Naive thymus-derived CD8-positive, alpha-beta T cell (primary cell): ENCODE results near the gene COBL. TPM values are rescaled to one million over a fixed set of nuclear protein-coding genes. Genes with fewer than 3 reads are reported as not detected.

Experiments used
- ATAC-seq, 2 donors: fragments of 150-1000 bp; cut with Tn5 transposase in 1 of 2; sonication (Bioruptor Pico), chemical (Tn5 transposase) in 1 of 2; 1 replicate in 1 of 2; 2 replicates in 1 of 2; pipeline ENCODE4 v1.10.0; 2021; ENCODE audit warnings: mild to moderate bottlenecking in 2 of 2, moderate library complexity in 2 of 2
- POLR2A ChIA-PET: fragments of 350-600 bp; sonication (Branson Sonifier 250); formaldehyde crosslinking; loops from one replicate; lab custom pipeline; 2021; ENCODE audit warnings: antibody characterized with exemption; lab: Charles Lee
- DNase-seq, 10 donors: peaks; one replicate each; pipeline versions ENCODE4 v3.0.0 to v3.0.0-alpha.2; 2020 to 2022
- H3K27ac Mint-ChIP-seq, 10 donors: one replicate each; pipeline ENCODE4 v1.8.0; 2020 to 2022; ENCODE audit warnings: mild to moderate bottlenecking in 10 of 10, mixed read lengths in 10 of 10, moderate library complexity in 4 of 10, inconsistent platforms in 1 of 10
- H3K27me3 Mint-ChIP-seq, 5 donors: one replicate each; pipeline ENCODE4 v1.8.0; 2021 to 2022; ENCODE audit warnings: mixed read lengths in 5 of 5
- H3K36me3 Mint-ChIP-seq, 3 donors: one replicate each; pipeline ENCODE4 v1.8.0; 2020 to 2022; ENCODE audit warnings: mixed read lengths in 3 of 3, mild to moderate bottlenecking in 2 of 3, inconsistent platforms in 1 of 3
- H3K4me1 Mint-ChIP-seq, 4 donors: one replicate each; pipeline ENCODE4 v1.8.0; 2021 to 2022; ENCODE audit warnings: mixed read lengths in 4 of 4
- H3K4me3 Mint-ChIP-seq, 10 donors: one replicate each; pipeline ENCODE4 v1.8.0; 2020 to 2022; ENCODE audit warnings: mild to moderate bottlenecking in 10 of 10, mixed read lengths in 10 of 10, moderate library complexity in 6 of 10, inconsistent platforms in 1 of 10
- H3K9me3 Mint-ChIP-seq, 9 donors: one replicate each; pipeline ENCODE4 v1.8.0; 2020 to 2022; ENCODE audit warnings: mixed read lengths in 9 of 9, mild to moderate bottlenecking in 3 of 9, inconsistent platforms in 1 of 9, moderate library complexity in 1 of 9
- polyA plus RNA-seq, 3 donors: library from polyadenylated mRNA; unstranded; fragments of 300-500 nt; fragmentation: Illumina TruSeq; gene quantifications; one replicate each; pipeline ENCODE4 v1.2.3, GENCODE V29; 2021
- total RNA-seq, 8 experiments: library from RNA in 2 of 8; stranded (reverse) in 2 of 8; gene quantifications; one replicate each; pipeline ENCODE4 v1.2.3 and lab custom pipeline; 2021 to 2026

COBL gene
- total and polyA plus RNA-seq, 5 experiments from 2014 or later = not detected

- POLR2A ChIA-PET = no interaction called here
- ATAC-seq (no peak), DNase-seq (no peak)
- Mint-ChIP-seq H3K27ac (no peak overlapping the region), H3K4me3 (no peak overlapping the region), H3K9me3 (no peaks in the 10 kb centered on the region), H3K36me3 (no peaks in the 10 kb centered on the region), H3K4me1 (peaks cover 0 to 2% (median 0%) of the 10 kb centered on the region in 4 donors), H3K27me3 (peaks cover 0 to 10% (median 3%) of the 10 kb centered on the region in 5 donors)
These were observed 70.1 kb downstream of the COBL start for GRCh38 chr7:51246258-51247245.

GRCh38 chr7:51244885-51245284, 71.7 kb downstream of the COBL start:
- POLR2A ChIA-PET = no interaction called here
- H3K9me3 Mint-ChIP-seq = no peaks in the 10 kb centered on the region

GRCh38 chr7:51244053-51244452, 72.6 kb downstream of the COBL start:
- POLR2A ChIA-PET = no interaction called here
- ATAC-seq = no peak

More at GRCh38 chr7:51244885-51245284, 71.7 kb downstream of the COBL start:
- Mint-ChIP-seq H3K4me3 (no peak overlapping the region), H3K27me3 (peaks cover 0 to 10% (median 3%) of the 10 kb centered on the region in 5 donors), H3K4me1 (peaks cover 0 to 2% (median 0%) of the 10 kb centered on the region in 4 donors), H3K36me3 (no peaks in the 10 kb centered on the region), H3K27ac (no peak overlapping the region)
- DNase-seq = no peak
- ATAC-seq = no peak

GRCh38 chr7:51243631-51244030, 73.0 kb downstream of the COBL start:
- Mint-ChIP-seq H3K27ac (no peak overlapping the region), H3K9me3 (no peaks in the 10 kb centered on the region), H3K4me3 (no peak overlapping the region), H3K36me3 (no peaks in the 10 kb centered on the region), H3K4me1 (peaks cover 0 to 2% (median 0%) of the 10 kb centered on the region in 4 donors), H3K27me3 (peaks cover 0 to 10% (median 2%) of the 10 kb centered on the region in 5 donors)
- POLR2A ChIA-PET = no interaction called here
- ATAC-seq (no peak), DNase-seq (no peak)

More at GRCh38 chr7:51244053-51244452, 72.6 kb downstream of the COBL start:
- peaks cover 0 to 2% (median 0%) of the 10 kb centered on the region in 4 donors for H3K4me1 Mint-ChIP-seq
- DNase-seq = no peak
- H3K27me3 Mint-ChIP-seq = peaks cover 0 to 10% (median 2%) of the 10 kb centered on the region in 5 donors
- H3K36me3 Mint-ChIP-seq = no peaks in the 10 kb centered on the region
- H3K27ac Mint-ChIP-seq = no peak overlapping the region
- H3K9me3 Mint-ChIP-seq = no peaks in the 10 kb centered on the region
- no peak overlapping the region for H3K4me3 Mint-ChIP-seq

GRCh38 chr7:51242881-51243518, 73.6 kb downstream of the COBL start:
- H3K4me3 Mint-ChIP-seq = no peak overlapping the region
- peaks cover 0 to 10% (median 2%) of the 10 kb centered on the region in 5 donors for H3K27me3 Mint-ChIP-seq
- ATAC-seq (no peak), DNase-seq (no peak)
- H3K9me3 Mint-ChIP-seq = no peaks in the 10 kb centered on the region
- no peaks in the 10 kb centered on the region for H3K36me3 Mint-ChIP-seq
- POLR2A ChIA-PET = no interaction called here
- no peak overlapping the region for H3K27ac Mint-ChIP-seq
- H3K4me1 Mint-ChIP-seq = peaks cover 0 to 2% (median 0%) of the 10 kb centered on the region in 4 donors

DNA sequence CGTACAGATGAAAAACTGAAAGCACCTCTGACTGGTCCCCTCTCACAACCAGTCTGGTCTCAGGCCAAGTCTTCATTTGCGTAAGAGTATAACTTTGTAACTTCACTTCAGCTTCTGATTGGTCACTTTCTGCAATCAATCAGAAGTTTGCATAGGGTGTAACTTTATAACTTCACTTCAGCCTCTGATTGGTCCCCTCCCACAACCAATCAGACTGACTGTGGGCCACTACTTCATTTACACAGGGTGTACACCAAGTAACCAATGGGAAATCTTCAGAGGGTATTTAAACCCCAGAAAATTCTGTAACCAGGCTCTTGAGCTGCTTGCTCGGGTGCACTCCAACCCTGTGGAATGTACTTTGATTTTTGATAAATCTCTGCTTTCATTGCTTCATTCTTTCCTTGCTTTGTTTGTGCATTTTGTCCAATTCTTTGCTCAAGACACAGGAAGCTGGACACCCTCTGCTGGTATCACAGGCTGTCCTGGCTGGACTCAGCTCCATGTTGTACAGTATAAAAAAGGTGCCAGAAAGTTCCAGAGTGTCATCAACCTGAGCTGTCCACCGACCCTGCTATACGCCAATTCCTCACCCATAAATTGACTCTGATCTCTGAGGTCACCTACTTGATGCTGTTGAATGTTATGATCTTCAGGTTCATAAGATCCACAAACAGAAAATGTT, 74.5 kb downstream of the COBL start:
- H3K27ac Mint-ChIP-seq = no peak overlapping the region
- H3K4me1 Mint-ChIP-seq = peaks cover 0 to 2% (median 0%) of the 10 kb centered on the region in 4 donors
- no peak overlapping the region for H3K4me3 Mint-ChIP-seq
- DNase-seq (no peak), ATAC-seq (no peak)
- no peaks in the 10 kb centered on the region for H3K36me3 Mint-ChIP-seq
- POLR2A ChIA-PET = no interaction called here
- no peaks in the 10 kb centered on the region for H3K9me3 Mint-ChIP-seq
- H3K27me3 Mint-ChIP-seq = peaks cover 0 to 10% (median 1%) of the 10 kb centered on the region in 5 donors

DNA sequence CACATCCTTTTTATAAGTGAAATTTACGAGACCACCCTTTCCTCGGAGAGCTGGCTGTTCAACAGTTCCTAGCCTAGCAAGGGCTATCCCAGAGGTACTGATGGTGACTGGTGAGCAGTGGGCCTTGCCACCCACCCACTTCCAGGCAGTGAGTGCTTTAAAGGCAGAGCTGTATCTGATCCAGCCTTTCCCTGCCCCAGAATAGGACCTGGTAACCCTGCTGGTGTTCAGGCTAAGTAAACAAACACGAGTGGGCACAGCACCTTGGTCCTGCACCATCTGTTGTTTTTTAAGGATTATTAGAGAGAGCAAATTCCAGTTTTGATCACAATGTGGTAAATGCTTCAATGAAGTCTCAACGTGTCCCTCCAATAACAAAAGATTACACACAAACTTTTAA, 75.7 kb downstream of the COBL start:
- POLR2A ChIA-PET = no interaction called here
- Mint-ChIP-seq H3K4me1 (peaks cover 0 to 2% (median 0%) of the 10 kb centered on the region in 4 donors), H3K36me3 (no peaks in the 10 kb centered on the region), H3K9me3 (no peaks in the 10 kb centered on the region), H3K4me3 (no peak overlapping the region), H3K27me3 (peaks cover 0 to 10% (median 0%) of the 10 kb centered on the region in 5 donors), H3K27ac (no peak overlapping the region)
- ATAC-seq (no peak), DNase-seq (no peak)

DNA sequence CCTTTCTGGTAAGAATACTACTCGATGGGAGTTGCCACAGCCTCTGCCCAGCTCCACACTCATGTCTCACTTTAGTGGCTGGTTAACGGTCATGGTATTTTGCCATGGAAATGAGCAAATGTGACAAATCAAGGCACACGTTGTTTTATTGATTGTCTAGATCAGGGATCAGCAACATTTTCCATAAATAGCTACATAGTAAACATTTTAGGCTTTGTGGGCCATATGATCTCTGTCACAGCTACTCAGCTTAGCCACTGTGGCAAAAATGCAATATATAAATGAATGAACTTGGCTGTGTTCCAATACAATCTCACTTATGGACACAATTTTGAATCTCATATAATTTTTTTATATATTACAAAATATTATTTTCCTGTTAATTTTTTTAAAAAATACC, 76.9 kb downstream of the COBL start:
- POLR2A ChIA-PET = no interaction called here
- H3K27ac Mint-ChIP-seq = no peak overlapping the region
- H3K4me3 Mint-ChIP-seq = no peak overlapping the region
- no peaks in the 10 kb centered on the region for H3K4me1 Mint-ChIP-seq
- ATAC-seq (no peak), DNase-seq (no peak)
- no peaks in the 10 kb centered on the region for H3K9me3 Mint-ChIP-seq
- peaks cover 0 to 4% (median 0%) of the 10 kb centered on the region in 5 donors for H3K27me3 Mint-ChIP-seq
- H3K36me3 Mint-ChIP-seq = no peaks in the 10 kb centered on the region

- no peaks in the 10 kb centered on the region for H3K4me1 Mint-ChIP-seq
- POLR2A ChIA-PET = no interaction called here
- no peaks in the 10 kb centered on the region for H3K9me3 Mint-ChIP-seq
- ATAC-seq (no peak), DNase-seq (no peak)
- no peaks in the 10 kb centered on the region for H3K36me3 Mint-ChIP-seq
- no peaks in the 10 kb centered on the region for H3K27me3 Mint-ChIP-seq
- H3K27ac Mint-ChIP-seq = no peak overlapping the region
- no peak overlapping the region for H3K4me3 Mint-ChIP-seq
These were observed 77.6 kb downstream of the COBL start for GRCh38 chr7:51238981-51239495.

GRCh38 chr7:51237446-51238133, 79.0 kb downstream of the COBL start:
- peaks cover 0 to 2% (median 0%) of the 10 kb centered on the region in 5 donors for H3K27me3 Mint-ChIP-seq
- H3K9me3 Mint-ChIP-seq = no peaks in the 10 kb centered on the region
- H3K4me1 Mint-ChIP-seq = no peaks in the 10 kb centered on the region
- H3K36me3 Mint-ChIP-seq = no peaks in the 10 kb centered on the region
- POLR2A ChIA-PET = no interaction called here
- ATAC-seq (no peak), DNase-seq (no peak)
- H3K4me3 Mint-ChIP-seq = no peak overlapping the region
- no peak overlapping the region for H3K27ac Mint-ChIP-seq

DNA sequence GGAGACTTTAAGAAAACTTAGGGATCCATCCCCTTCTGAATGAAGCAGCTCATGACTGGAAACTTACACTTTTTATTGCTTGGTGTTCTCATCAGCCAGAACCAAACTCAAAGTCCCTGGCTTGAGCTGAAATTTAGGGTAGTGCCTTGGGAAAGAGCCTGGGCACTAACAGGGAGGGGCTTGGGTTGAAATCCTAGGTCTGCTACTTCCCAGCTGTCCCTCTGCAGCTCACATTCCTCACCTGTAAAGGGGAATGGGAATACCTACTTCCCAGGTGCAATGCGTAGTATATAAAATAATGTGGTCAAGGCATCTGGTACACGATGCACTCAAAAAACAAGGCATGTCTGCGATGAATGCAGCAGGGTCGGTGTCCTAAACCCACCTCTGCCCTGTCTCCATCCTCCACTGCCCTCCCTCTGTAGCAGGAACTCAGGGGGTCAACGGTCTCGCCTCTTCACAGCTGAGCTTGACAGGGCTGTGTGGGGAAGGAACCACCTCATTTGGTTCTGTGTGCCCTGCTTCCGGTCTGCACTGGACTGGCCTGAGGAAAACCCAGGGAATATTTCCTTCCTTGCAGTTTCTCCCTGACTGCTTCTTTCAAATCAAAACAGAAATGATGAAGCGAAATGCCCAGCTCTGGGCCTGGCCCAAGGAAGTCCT, 80.0 kb downstream of the COBL start:
- no peak for ATAC-seq
- POLR2A ChIA-PET = no interaction called here
- DNase-seq = no peak
- H3K36me3 Mint-ChIP-seq = no peaks in the 10 kb centered on the region
- H3K4me1 Mint-ChIP-seq = no peaks in the 10 kb centered on the region
- H3K27me3 Mint-ChIP-seq = peaks cover 0 to 2% (median 0%) of the 10 kb centered on the region in 5 donors
- H3K27ac Mint-ChIP-seq = no peak overlapping the region
- H3K4me3 Mint-ChIP-seq = no peak overlapping the region
- H3K9me3 Mint-ChIP-seq = no peaks in the 10 kb centered on the region
